Measurements from ENCODE around the gene GIMD1.

GIMD1 gene

GRCh38 chr4:106370214-106370613 lies 1.6 kb upstream of the GIMD1 start:
- Histone ChIP-seq H3K9ac (ENCODE audit: low read depth, low read length, poor library complexity, severe bottlenecking) (no peak overlapping the region), H3K4me2 (ENCODE audit: low read depth, low read length, poor library complexity, severe bottlenecking) (no peak overlapping the region), H2AFZ (ENCODE audit: low read length) (peak overlapping the region; percentile 50; the same call in 1 of the 2 replicates), H3K4me3 (ENCODE audit: low read length, poor library complexity, severe bottlenecking) (no peak overlapping the region), H3K36me3 (ENCODE audit: insufficient read depth, low read length) (no peaks in the 10 kb centered on the region), H3K9me2 (replicated peaks; ENCODE audit: low read depth, low read length) (no peaks in the 10 kb centered on the region), H4K20me1 (ENCODE audit: insufficient read depth, low read length, poor library complexity, severe bottlenecking) (no peaks in the 10 kb centered on the region), H3K4me1 (ENCODE audit: insufficient read depth, low read length, poor library complexity, severe bottlenecking) (peaks cover 3% of the 10 kb centered on the region), H3K79me2 (ENCODE audit: insufficient read depth, low read length) (no peaks in the 10 kb centered on the region), H3K9me3 (ENCODE audit: insufficient read depth, low read depth, low read length) (no peaks in the 10 kb centered on the region), H3F3A (ENCODE audit: low read depth) (no peaks in the 10 kb centered on the region), H3K27me3 (ENCODE audit: insufficient read depth, low read length, poor library complexity, severe bottlenecking) (no peaks in the 10 kb centered on the region)
- no peak for TF ChIP-seq CTCF (conservative IDR thresholded peaks at IDR 0.05; ENCODE audit: low read length)
- no peak for TF ChIP-seq EZH2phosphoT487 (IDR thresholded peaks at IDR 0.05; ENCODE audit: borderline replicate concordance)

- H3K9me2 ChIP-seq (replicated peaks; ENCODE audit: low read depth, low read length), result no peaks in the 10 kb centered on the region
- no peak overlapping the region for H3K9ac ChIP-seq (ENCODE audit: low read depth, low read length, poor library complexity, severe bottlenecking)
- H4K20me1 ChIP-seq (ENCODE audit: insufficient read depth, low read length, poor library complexity, severe bottlenecking), result no peaks in the 10 kb centered on the region
- no peak for TF ChIP-seq EZH2phosphoT487 (IDR thresholded peaks at IDR 0.05; ENCODE audit: borderline replicate concordance)
- TF ChIP-seq CTCF (conservative IDR thresholded peaks at IDR 0.05; ENCODE audit: low read length), result peak; percentile 88
- H3K36me3 ChIP-seq (ENCODE audit: insufficient read depth, low read length), result no peaks in the 10 kb centered on the region
- H3K9me3 ChIP-seq (ENCODE audit: insufficient read depth, low read depth, low read length), result no peaks in the 10 kb centered on the region
- peak overlapping the region; percentile 24 for H3K4me3 ChIP-seq (ENCODE audit: low read length, poor library complexity, severe bottlenecking)
- H3K27me3 ChIP-seq (ENCODE audit: insufficient read depth, low read length, poor library complexity, severe bottlenecking), result no peaks in the 10 kb centered on the region
- H2AFZ ChIP-seq (ENCODE audit: low read length), result peak overlapping the region; percentile 97
- H3K79me2 ChIP-seq (ENCODE audit: insufficient read depth, low read length), result no peaks in the 10 kb centered on the region
- H3F3A ChIP-seq (ENCODE audit: low read depth), result no peaks in the 10 kb centered on the region
- peak overlapping the region; percentile 52 for H3K4me2 ChIP-seq (ENCODE audit: low read depth, low read length, poor library complexity, severe bottlenecking)
- H3K4me1 ChIP-seq (ENCODE audit: insufficient read depth, low read length, poor library complexity, severe bottlenecking), result peaks cover 3% of the 10 kb centered on the region
Measured at GRCh38 chr4:106369456-106370060, 980 bp upstream of the GIMD1 start.

- no peak for TF ChIP-seq EZH2phosphoT487 (IDR thresholded peaks at IDR 0.05; ENCODE audit: borderline replicate concordance)
- TF ChIP-seq CTCF (conservative IDR thresholded peaks at IDR 0.05; ENCODE audit: low read length), result no peak
- no peak overlapping the region for H2AFZ ChIP-seq (ENCODE audit: low read length)
- H3K36me3 ChIP-seq (ENCODE audit: insufficient read depth, low read length), result no peaks in the 10 kb centered on the region
- no peak overlapping the region for H3K4me2 ChIP-seq (ENCODE audit: low read depth, low read length, poor library complexity, severe bottlenecking)
- H3K9me3 ChIP-seq (ENCODE audit: insufficient read depth, low read depth, low read length), result no peaks in the 10 kb centered on the region
- no peak overlapping the region for H3K4me3 ChIP-seq (ENCODE audit: low read length, poor library complexity, severe bottlenecking)
- no peaks in the 10 kb centered on the region for H3K79me2 ChIP-seq (ENCODE audit: insufficient read depth, low read length)
- H3K9me2 ChIP-seq (replicated peaks; ENCODE audit: low read depth, low read length), result no peaks in the 10 kb centered on the region
- H4K20me1 ChIP-seq (ENCODE audit: insufficient read depth, low read length, poor library complexity, severe bottlenecking), result no peaks in the 10 kb centered on the region
- H3K4me1 ChIP-seq (ENCODE audit: insufficient read depth, low read length, poor library complexity, severe bottlenecking), result peaks cover 3% of the 10 kb centered on the region
- no peaks in the 10 kb centered on the region for H3F3A ChIP-seq (ENCODE audit: low read depth)
- H3K27me3 ChIP-seq (ENCODE audit: insufficient read depth, low read length, poor library complexity, severe bottlenecking), result no peaks in the 10 kb centered on the region
- H3K9ac ChIP-seq (ENCODE audit: low read depth, low read length, poor library complexity, severe bottlenecking), result no peak overlapping the region
Measured at GRCh38 chr4:106367072-106367471, 1.5 kb downstream of the GIMD1 start.
